Right lobe of liver (tissue), 6 donors: Measurements from ENCODE around the gene HEMK1. TPM values are rescaled to one million over a fixed set of nuclear protein-coding genes. Genes with fewer than 3 reads are reported as not detected.

ENCODE experiments used
- ATAC-seq, 4 donors: fragments of 200-7000 bp; cut with Tn5 transposase; one replicate each; pipeline ENCODE4 v1.9.1; 2020; ENCODE audit warnings: mild to moderate bottlenecking in 4 of 4, moderate library complexity in 4 of 4
- DNase-seq, 3 donors: peaks; one replicate each; pipeline ENCODE4 v3.0.0-alpha.2; 2020
- H3K27ac ChIP-seq, 3 donors: fragments of 200-600 bp; one replicate each; pipeline ENCODE4 v1.8.0; 2022
- H3K27me3 ChIP-seq, 2 donors: fragments of 200-600 bp; one replicate each; pipeline ENCODE4 v1.8.0; 2022
- H3K36me3 ChIP-seq, 4 donors: fragments of 200-600 bp; sonication (generic) in 1 of 4; one replicate each; pipeline versions ENCODE4 v1.5.1 to v1.8.0; 2017 to 2022; ENCODE audit warnings: control low read depth in 1 of 4
- H3K4me1 ChIP-seq, 4 donors: fragments of 200-600 bp; sonication (generic) in 1 of 4; one replicate each; pipeline versions ENCODE4 v1.5.1 to v1.8.0; 2017 to 2022; ENCODE audit warnings: control low read depth in 1 of 4
- H3K4me3 ChIP-seq, 3 donors: fragments of 200-600 bp; one replicate each; pipeline ENCODE4 v1.8.0; 2022
- H3K9me3 ChIP-seq, 4 donors: fragments of 200-600 bp; sonication (generic) in 1 of 4; one replicate each; pipeline versions ENCODE4 v1.5.1 to v1.8.0; 2017 to 2022; ENCODE audit warnings: control low read depth in 1 of 4
- CTCF ChIP-seq, 4 donors: fragments of 200-600 bp in 3 of 4; fragments of 450-650 bp in 1 of 4; IDR thresholded peaks; one replicate each; pipeline versions ENCODE4 v1.5.1 to v1.8.0; 2016 to 2022; ENCODE audit warnings: antibody characterized with exemption in 4 of 4, mild to moderate bottlenecking in 2 of 4
- POLR2A ChIP-seq: fragments of 450-650 bp; IDR thresholded peaks from one replicate; pipeline ENCODE4 v1.6.1; 2017; ENCODE audit warnings: antibody characterized with exemption, mild to moderate bottlenecking
- WGBS: methylation state at CpG from one replicate; pipeline ENCODE4 v1.1.6; 2018; ENCODE audit warnings: low coverage, low lambda C conversion rate; ENCODE audit not compliant: insufficient coverage; ENCODE audit errors: missing lambda C conversion rate; 5-methylcytosine and 5-hydroxymethylcytosine counted together
- intact Hi-C, 2 donors: fragments of 100-400 bp; cut with DNase I; formaldehyde crosslinking; loops; one replicate each; pipeline versions ENCODE4 v1.11.2 to v1.14.1; 2022
- total RNA-seq, 6 experiments: library from RNA; depleted of rRNA in 2 of 6; stranded (reverse); fragments of >200 nt in 2 of 6; fragmentation: NEBNext Ultra II Directional in 3 of 6; extraction: Animal tissue kit (Norgen Biotek cat#: 25700) in 3 of 6; gene quantifications; one replicate each; pipeline versions ENCODE4 v1.1.0 to v1.2.4, GENCODE V29; 2016 to 2023
- donor health status: DM: no; HTN: yes; CAD: no.
- donor health status: DM: no; HTN: no; CAD: no.
- donor health status: DM: no; HTN: no; CAD: no.
- donor health status: DM: no; HTN: yes; CAD: no.
- donor health status: DM: no; HTN: yes; CAD: no.

Gene HEMK1
- total RNA-seq, 6 experiments from 2014 or later, result 10.5 to 19.4 (median 14.0) TPM

DNA sequence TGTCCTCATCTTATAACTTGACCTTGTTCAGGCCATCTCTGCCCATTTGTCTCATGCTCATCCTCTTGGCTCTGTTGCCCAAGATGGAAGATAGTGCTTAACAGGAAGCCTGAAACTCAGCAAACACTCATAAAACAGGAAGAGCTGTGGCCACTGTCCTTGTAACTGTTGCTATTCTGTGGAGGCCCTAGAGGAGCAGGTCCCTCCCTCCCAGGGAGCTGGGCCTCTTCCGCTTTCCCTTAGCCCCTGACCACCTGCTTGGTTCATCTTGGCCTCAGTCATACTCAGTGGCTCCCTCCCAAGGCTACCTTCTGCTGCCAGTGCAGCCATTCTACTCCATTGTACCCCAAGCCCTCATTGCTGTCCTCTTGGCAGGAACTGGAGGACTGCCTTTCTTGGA, 51.1 kb downstream of the HEMK1 start:
- DNase-seq (no peak), ATAC-seq (peak in 1 of 4 donors; percentile 5)
- Histone ChIP-seq H3K27me3 (no peaks in the 10 kb centered on the region), H3K4me3 (no peak overlapping the region), H3K9me3 (no peaks in the 10 kb centered on the region), H3K27ac (peak overlapping the region in 1 of 3 donors; percentile 18), H3K36me3 (no peaks in the 10 kb centered on the region), H3K4me1 (peaks cover 0 to 16% (median 4%) of the 10 kb centered on the region in 4 donors)
- TF ChIP-seq CTCF (IDR thresholded peaks at IDR 0.05), result no peak
- no peak for TF ChIP-seq POLR2A
- no CpG with 5 or more reads among the region's 1 CpG for WGBS
- intact Hi-C loops, result loop anchor here in 1 of 2 donors (10.0 kb wide), 1 partner anchor 754 kb away; no protein-coding TSS in a partner anchor

DNA sequence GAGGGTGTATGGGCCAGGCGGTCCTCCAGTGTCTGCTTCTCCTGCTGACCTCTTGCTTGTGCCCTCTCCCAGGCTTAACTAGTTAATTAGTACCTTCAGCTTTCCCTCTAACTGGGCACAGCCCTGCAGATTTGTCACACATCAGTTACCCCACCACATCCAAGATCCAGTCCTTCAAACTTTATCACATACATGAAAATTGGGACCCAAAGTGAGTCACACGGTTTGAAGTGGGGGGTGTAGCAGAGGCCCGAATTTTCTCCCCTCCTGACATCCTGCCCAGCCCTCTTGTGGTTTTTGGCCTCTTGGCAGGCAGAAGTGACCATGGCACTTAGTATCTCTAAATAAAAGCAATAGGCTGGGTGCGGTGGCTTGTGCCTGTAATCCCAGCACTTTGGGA, 51.5 kb downstream of the HEMK1 start:
- TF ChIP-seq CTCF (IDR thresholded peaks at IDR 0.05) (no peak), POLR2A (no peak)
- WGBS, result 57% methylated on average over 4 of the region's 4 CpGs
- H3K4me3 ChIP-seq, result no peak overlapping the region
- DNase-seq (no peak), ATAC-seq (no peak)
- intact Hi-C loops, result loop anchor here in 1 of 2 donors (10.0 kb wide), 1 partner anchor 754 kb away; no protein-coding TSS in a partner anchor
- no peaks in the 10 kb centered on the region for H3K9me3 ChIP-seq
- peak overlapping the region in 1 of 3 donors; percentile 18 for H3K27ac ChIP-seq
- no peaks in the 10 kb centered on the region for H3K27me3 ChIP-seq
- no peaks in the 10 kb centered on the region for H3K36me3 ChIP-seq
- H3K4me1 ChIP-seq, result peaks cover 0 to 16% (median 4%) of the 10 kb centered on the region in 4 donors

DNA sequence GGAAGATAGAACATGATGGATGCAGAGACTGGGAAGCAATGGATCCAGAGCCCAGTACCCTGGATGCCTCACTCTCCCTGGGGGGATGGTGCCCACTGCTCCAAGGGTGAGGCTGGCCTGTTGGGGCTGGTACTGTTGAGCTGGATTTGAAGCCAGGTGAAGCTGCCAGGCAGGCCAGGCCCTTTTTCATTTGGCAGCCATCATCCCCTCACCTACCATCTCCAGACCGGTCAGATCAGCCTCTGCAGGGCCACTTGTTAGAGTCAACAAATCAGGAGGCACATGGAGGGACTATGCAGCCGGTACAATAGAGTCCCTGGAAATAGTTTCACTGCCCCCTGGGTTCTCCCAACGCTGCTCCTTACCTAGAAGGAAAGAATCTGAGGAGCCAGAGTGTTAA, 53.6 kb downstream of the HEMK1 start:
- DNase-seq (no peak), ATAC-seq (no peak)
- Histone ChIP-seq H3K4me1 (peaks cover 0 to 10% (median 0%) of the 10 kb centered on the region in 4 donors), H3K9me3 (no peaks in the 10 kb centered on the region), H3K27ac (no peak overlapping the region), H3K27me3 (no peaks in the 10 kb centered on the region), H3K36me3 (no peaks in the 10 kb centered on the region), H3K4me3 (no peak overlapping the region)
- no peak for TF ChIP-seq CTCF (IDR thresholded peaks at IDR 0.05)
- no peak for TF ChIP-seq POLR2A
- intact Hi-C loops, result loop anchor here in 1 of 2 donors (10.0 kb wide), 1 partner anchor 752 kb away; no protein-coding TSS in a partner anchor
- 100% methylated on average over 2 of the region's 3 CpGs for WGBS

- Histone ChIP-seq H3K4me3 (no peak overlapping the region), H3K9me3 (no peaks in the 10 kb centered on the region), H3K27me3 (no peaks in the 10 kb centered on the region), H3K36me3 (no peaks in the 10 kb centered on the region), H3K27ac (no peak overlapping the region), H3K4me1 (no peaks in the 10 kb centered on the region)
- DNase-seq (no peak), ATAC-seq (peak in 2 of 4 donors; percentile 10 to 21)
- WGBS, result 52% methylated on average over 3 of the region's 6 CpGs
- TF ChIP-seq CTCF (IDR thresholded peaks at IDR 0.05) (no peak), POLR2A (no peak)
- intact Hi-C loops, result loop anchor here in 1 of 2 donors (10.0 kb wide), 1 partner anchor 751 kb away; no protein-coding TSS in a partner anchor
Observed at GRCh38 chr3:50623840-50624474, 54.6 kb downstream of the HEMK1 start.
